CD14-positive monocyte (primary cell): ENCODE data around the gene SORBS1. TPM values are rescaled to one million over a fixed set of nuclear protein-coding genes. Genes with fewer than 3 reads are reported as not detected.

ENCODE experiments used
- DNase-seq, 3 donors: peaks; one replicate each; pipeline ENCODE4 v3.0.0-alpha.2; 2011 to 2022
- H2AFZ ChIP-seq: 2 replicates; pipeline ENCODE4 v1.6.0; 2012; ENCODE audit warnings: mild to moderate bottlenecking, low read depth, low read length, inconsistent platforms; ENCODE audit not compliant: insufficient read depth, poor library complexity, severe bottlenecking
- H3K27ac ChIP-seq, 2 donors: 1 replicate in 1 of 2; 2 replicates in 1 of 2; pipeline ENCODE4 v1.5.1; 2012 to 2013; ENCODE audit warnings: low read length in 2 of 2, control low read depth in 1 of 2, inconsistent platforms in 1 of 2, low read depth in 1 of 2, mild to moderate bottlenecking in 1 of 2
- H3K27me3 ChIP-seq, 2 donors: one replicate each; pipeline versions ENCODE4 v1.6.0 to v1.6.1; 2011 to 2013; ENCODE audit warnings: low read length in 2 of 2; ENCODE audit not compliant: control insufficient read depth in 2 of 2, insufficient read depth in 2 of 2
- H3K36me3 ChIP-seq, 2 donors: replicated peaks in 1 of 2; 1 replicate in 1 of 2; 2 replicates in 1 of 2; pipeline versions ENCODE4 v1.5.1 to v1.6.1; 2012 to 2013; ENCODE audit warnings: low read length in 2 of 2, control low read depth in 1 of 2, inconsistent platforms in 1 of 2, mild to moderate bottlenecking in 1 of 2; ENCODE audit not compliant: insufficient read depth in 2 of 2, control insufficient read depth in 1 of 2
- H3K4me1 ChIP-seq, 2 donors: 1 replicate in 1 of 2; 2 replicates in 1 of 2; pipeline versions ENCODE4 v1.5.1 to v1.6.1; 2012 to 2013; ENCODE audit warnings: low read length in 2 of 2, control low read depth in 1 of 2, inconsistent platforms in 1 of 2, mild to moderate bottlenecking in 1 of 2, moderate library complexity in 1 of 2; ENCODE audit not compliant: insufficient read depth in 2 of 2, control insufficient read depth in 1 of 2
- H3K4me2 ChIP-seq: replicated peaks from 2 replicates; pipeline ENCODE3; 2012; ENCODE audit warnings: low read length, moderate library complexity, mild to moderate bottlenecking; ENCODE audit not compliant: poor library complexity, severe bottlenecking; ENCODE audit errors: extremely low read depth
- H3K4me3 ChIP-seq, 3 experiments: fragments of 200-600 bp in 1 of 3; sonication (generic) in 1 of 3; replicated peaks in 1 of 3; 1 replicate in 2 of 3; 2 replicates in 1 of 3; pipeline ENCODE4 v1.5.1; 2011 to 2013; ENCODE audit warnings: low read length in 3 of 3, mild to moderate bottlenecking in 3 of 3, control low read depth in 2 of 3, low read depth in 2 of 3, inconsistent platforms in 1 of 3, moderate library complexity in 1 of 3
- H3K79me2 ChIP-seq: 2 replicates; pipeline ENCODE4 v1.6.0; 2012; ENCODE audit warnings: mild to moderate bottlenecking, control low read depth, inconsistent platforms, low read length, moderate library complexity; ENCODE audit not compliant: insufficient read depth
- H3K9ac ChIP-seq: 2 replicates; pipeline ENCODE4 v1.6.0; 2017; ENCODE audit warnings: low read length, mild to moderate bottlenecking; ENCODE audit not compliant: insufficient read depth, poor library complexity, severe bottlenecking
- H3K9me3 ChIP-seq, 2 donors: replicated peaks in 1 of 2; 1 replicate in 1 of 2; 2 replicates in 1 of 2; pipeline versions ENCODE4 v1.5.1 to v1.6.1; 2012 to 2013; ENCODE audit warnings: low read length in 2 of 2, control low read depth in 1 of 2; ENCODE audit not compliant: control insufficient read depth in 1 of 2, insufficient read depth in 1 of 2
- H4K20me1 ChIP-seq: 2 replicates; pipeline ENCODE4 v1.6.0; 2012; ENCODE audit warnings: mild to moderate bottlenecking, low read length, control low read depth, moderate library complexity; ENCODE audit not compliant: insufficient read depth
- H3K27ac Mint-ChIP-seq, 7 donors: one replicate each; pipeline ENCODE4 v1.8.0; 2020; ENCODE audit warnings: mild to moderate bottlenecking in 7 of 7, mixed read lengths in 7 of 7, moderate library complexity in 6 of 7, inconsistent platforms in 2 of 7
- H3K27me3 Mint-ChIP-seq, 3 donors: one replicate each; pipeline ENCODE4 v1.8.0; 2021 to 2022; ENCODE audit warnings: low read depth in 3 of 3, mild to moderate bottlenecking in 3 of 3, mixed read lengths in 3 of 3, moderate library complexity in 3 of 3, inconsistent platforms in 1 of 3
- H3K36me3 Mint-ChIP-seq, 2 donors: one replicate each; pipeline ENCODE4 v1.8.0; 2020; ENCODE audit warnings: mixed read lengths in 2 of 2, inconsistent platforms in 1 of 2, mild to moderate bottlenecking in 1 of 2
- H3K4me1 Mint-ChIP-seq: one replicate; pipeline ENCODE4 v1.8.0; 2020; ENCODE audit warnings: mild to moderate bottlenecking, mixed read lengths
- H3K4me3 Mint-ChIP-seq, 2 donors: one replicate each; pipeline ENCODE4 v1.8.0; 2020; ENCODE audit warnings: mild to moderate bottlenecking in 2 of 2, mixed read lengths in 2 of 2, moderate library complexity in 1 of 2
- H3K9me3 Mint-ChIP-seq, 7 donors: one replicate each; pipeline ENCODE4 v1.8.0; 2020 to 2022; ENCODE audit warnings: mixed read lengths in 7 of 7, mild to moderate bottlenecking in 6 of 7, moderate library complexity in 6 of 7, inconsistent platforms in 2 of 7
- CTCF ChIP-seq: fragments of 200-600 bp; IDR thresholded peaks from one replicate; pipeline ENCODE4 v1.8.0; 2022; ENCODE audit warnings: antibody characterized with exemption, mild to moderate bottlenecking
- WGBS: methylation state at CpG from one replicate; pipeline ENCODE4 v1.1.5; 2013; ENCODE audit warnings: missing lambda C conversion rate; ENCODE audit not compliant: insufficient coverage; 5-methylcytosine and 5-hydroxymethylcytosine counted together
- intact Hi-C, 2 donors: fragments of 100-400 bp; cut with micrococcal nuclease; formaldehyde crosslinking; loops; one replicate each; pipeline versions ENCODE4 v1.15.0 to v1.15.1; 2023
- polyA plus RNA-seq, 3 donors: library from polyadenylated mRNA; depleted of rRNA in 1 of 3; unstranded in 2 of 3; stranded (reverse) in 1 of 3; fragments of 300-500 nt in 2 of 3; fragments of >200 nt in 1 of 3; fragmentation: Illumina TruSeq in 2 of 3; gene quantifications; 1 replicate in 2 of 3; 2 replicates in 1 of 3; pipeline ENCODE4 v1.2.3, GENCODE V29; 2012 to 2021

Gene SORBS1
- polyA plus RNA-seq, 3 donors, result 0.08 to 0.15 TPM; not detected in 1

DNA sequence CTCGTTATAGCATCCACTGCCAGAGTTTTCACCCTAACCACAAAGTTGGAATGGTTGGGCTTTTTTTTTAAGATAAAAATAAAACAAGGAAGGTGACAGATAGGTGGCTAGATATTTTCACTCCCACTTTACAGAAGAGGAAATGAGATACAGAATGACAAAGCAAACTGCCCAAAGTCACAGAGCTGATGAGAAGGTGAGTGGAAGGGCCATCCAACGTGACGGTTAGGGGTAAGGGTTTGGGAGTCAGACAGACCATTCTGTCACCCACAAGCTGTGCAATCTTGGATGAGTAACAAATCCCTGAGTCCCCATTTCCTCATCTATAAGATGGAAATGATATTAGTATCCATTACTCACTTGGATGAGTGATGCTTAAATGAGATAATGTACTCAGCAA is 163.4 kb downstream of the SORBS1 start:
- DNase-seq, result peak; percentile 4 to 79 (median 12)
- H3K36me3 Mint-ChIP-seq, result no peaks in the 10 kb centered on the region
- H3K27ac ChIP-seq, result no peak overlapping the region
- no peaks in the 10 kb centered on the region for H3K27me3 ChIP-seq
- no peak overlapping the region for H3K4me2 ChIP-seq
- H3K79me2 ChIP-seq, result no peaks in the 10 kb centered on the region
- H3K27me3 Mint-ChIP-seq, result peaks cover 0 to 2% (median 2%) of the 10 kb centered on the region in 3 donors
- H3K9me3 Mint-ChIP-seq, result peaks cover 0 to 2% (median 0%) of the 10 kb centered on the region in 7 donors
- no peak overlapping the region for H3K4me3 ChIP-seq
- WGBS, result no CpG with 5 or more reads among the region's 3 CpGs
- no peak overlapping the region for H3K27ac Mint-ChIP-seq
- no peak for TF ChIP-seq CTCF
- peaks cover 4% of the 10 kb centered on the region for H3K4me1 Mint-ChIP-seq
- no peaks in the 10 kb centered on the region for H3K4me1 ChIP-seq
- H2AFZ ChIP-seq, result no peak overlapping the region
- H3K9me3 ChIP-seq, result no peaks in the 10 kb centered on the region
- H3K9ac ChIP-seq, result no peak overlapping the region
- no peaks in the 10 kb centered on the region for H4K20me1 ChIP-seq
- H3K4me3 Mint-ChIP-seq, result no peak overlapping the region
- H3K36me3 ChIP-seq, result no peaks in the 10 kb centered on the region
- intact Hi-C loops, result no loop called here

GRCh38 chr10:95395947-95396449 is 165.2 kb downstream of the SORBS1 start:
- DNase-seq, result no peak
- Mint-ChIP-seq H3K27me3 (peaks cover 0 to 2% (median 2%) of the 10 kb centered on the region in 3 donors), H3K36me3 (no peaks in the 10 kb centered on the region), H3K27ac (no peak overlapping the region), H3K4me3 (no peak overlapping the region), H3K4me1 (peaks cover 4% of the 10 kb centered on the region), H3K9me3 (peaks cover 0 to 2% (median 0%) of the 10 kb centered on the region in 7 donors)
- Histone ChIP-seq H3K9me3 (no peaks in the 10 kb centered on the region), H2AFZ (no peak overlapping the region), H3K9ac (no peak overlapping the region), H3K36me3 (no peaks in the 10 kb centered on the region), H3K4me2 (no peak overlapping the region), H4K20me1 (no peaks in the 10 kb centered on the region), H3K79me2 (no peaks in the 10 kb centered on the region), H3K4me3 (no peak overlapping the region), H3K27me3 (no peaks in the 10 kb centered on the region), H3K4me1 (no peaks in the 10 kb centered on the region), H3K27ac (no peak overlapping the region)
- no peak for TF ChIP-seq CTCF
- 97% methylated on average over 8 of the region's 10 CpGs for WGBS
- intact Hi-C loops, result no loop called here
